ENCODE data around the gene STX5. TPM values are rescaled to one million over a fixed set of nuclear protein-coding genes. Genes with fewer than 3 reads are reported as not detected.

The STX5 gene
- total and polyA plus RNA-seq, 9 of the 15 experiments (the other 6 are each of a cell fraction or from before 2014, with no cell fraction given): 2.8 to 28.6 (median 23.7) TPM

DNA sequence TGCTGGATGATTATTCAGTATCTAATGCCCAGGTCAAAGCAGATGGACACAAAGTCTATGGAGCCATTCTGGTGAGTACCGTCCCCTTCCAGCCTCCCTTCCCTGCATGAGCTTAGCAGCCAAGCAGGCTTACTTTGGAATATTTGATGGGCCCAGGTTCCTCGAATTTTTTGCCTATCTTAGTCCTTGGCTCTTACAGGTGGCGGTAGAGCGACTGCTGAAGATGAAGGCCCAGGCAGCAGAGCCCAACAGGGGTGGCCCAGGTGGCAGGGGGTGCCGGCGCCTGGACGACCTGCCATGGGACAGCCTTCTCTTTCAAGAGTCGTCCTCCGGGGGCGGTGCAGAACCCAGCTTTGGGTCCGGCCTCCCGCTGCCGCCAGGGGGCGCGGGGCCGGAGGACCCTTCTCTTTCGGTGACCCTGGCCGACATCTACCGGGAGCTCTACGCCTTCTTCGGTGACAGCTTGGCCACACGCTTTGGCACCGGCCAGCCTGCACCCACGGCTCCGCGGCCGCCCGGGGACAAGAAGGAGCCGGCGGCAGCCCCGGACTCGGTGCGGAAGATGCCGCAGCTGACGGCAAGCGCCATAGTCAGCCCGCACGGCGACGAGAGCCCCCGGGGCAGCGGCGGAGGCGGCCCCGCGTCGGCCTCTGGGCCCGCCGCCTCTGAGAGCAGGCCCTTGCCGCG is 45.4 kb downstream of the STX5 start (continued):
- TF ChIP-seq ZNF354B (CRISPR knock-in tag; IDR thresholded peaks at IDR 0.05) (no peak), SOX6 (IDR thresholded peaks at IDR 0.05) (0 out of 2 replicates have a peak, but pooled peaks have one; percentile 18), NFIC (IDR thresholded peaks at IDR 0.05) (peak; percentile 12; the same call in 1 of the 2 replicates), SFPQ (IDR thresholded peaks at IDR 0.05; ENCODE audit: low read depth, low read length) (no peak), ETV6 (IDR thresholded peaks at IDR 0.05; ENCODE audit: borderline replicate concordance in 1 of 2, low read depth in 2 of 2, low read length in 1 of 2) (no peak; a peak in 1 of 4 replicates), ETV6 (CRISPR knock-in tag; IDR thresholded peaks at IDR 0.05; ENCODE audit: borderline replicate concordance) (no peak), RFX7 (CRISPR knock-in tag; IDR thresholded peaks at IDR 0.05) (no peak), VEZF1 (CRISPR knock-in tag; IDR thresholded peaks at IDR 0.05) (no peak), KDM1A (IDR thresholded peaks at IDR 0.05) (no peak), BMI1 (IDR thresholded peaks at IDR 0.05; ENCODE audit: low read length) (no peak), ELF2 (CRISPR knock-in tag; IDR thresholded peaks at IDR 0.05) (no peak), PHB (CRISPR knock-in tag; IDR thresholded peaks at IDR 0.05) (peak; percentile 57; the same call in 1 of the 2 replicates), TBP (optimal IDR thresholded peaks at IDR 0.05; ENCODE audit: low read depth, low read length) (peak; percentile 47), ESRRA (IDR thresholded peaks at IDR 0.05; ENCODE audit: borderline replicate concordance, low read depth) (peak; percentile 57), PTRF (tag; IDR thresholded peaks at IDR 0.05) (no peak), NBN (IDR thresholded peaks at IDR 0.05; ENCODE audit: low read depth) (peak; percentile 59), RAD51 (IDR thresholded peaks at IDR 0.05; ENCODE audit: borderline replicate concordance, low read depth) (peak; percentile 15; the same call in 1 of the 2 replicates), MXI1 (IDR thresholded peaks at IDR 0.05; ENCODE audit: low read depth, low read length) (peak; percentile 48)
- TF ChIP-seq, protein P1, sequence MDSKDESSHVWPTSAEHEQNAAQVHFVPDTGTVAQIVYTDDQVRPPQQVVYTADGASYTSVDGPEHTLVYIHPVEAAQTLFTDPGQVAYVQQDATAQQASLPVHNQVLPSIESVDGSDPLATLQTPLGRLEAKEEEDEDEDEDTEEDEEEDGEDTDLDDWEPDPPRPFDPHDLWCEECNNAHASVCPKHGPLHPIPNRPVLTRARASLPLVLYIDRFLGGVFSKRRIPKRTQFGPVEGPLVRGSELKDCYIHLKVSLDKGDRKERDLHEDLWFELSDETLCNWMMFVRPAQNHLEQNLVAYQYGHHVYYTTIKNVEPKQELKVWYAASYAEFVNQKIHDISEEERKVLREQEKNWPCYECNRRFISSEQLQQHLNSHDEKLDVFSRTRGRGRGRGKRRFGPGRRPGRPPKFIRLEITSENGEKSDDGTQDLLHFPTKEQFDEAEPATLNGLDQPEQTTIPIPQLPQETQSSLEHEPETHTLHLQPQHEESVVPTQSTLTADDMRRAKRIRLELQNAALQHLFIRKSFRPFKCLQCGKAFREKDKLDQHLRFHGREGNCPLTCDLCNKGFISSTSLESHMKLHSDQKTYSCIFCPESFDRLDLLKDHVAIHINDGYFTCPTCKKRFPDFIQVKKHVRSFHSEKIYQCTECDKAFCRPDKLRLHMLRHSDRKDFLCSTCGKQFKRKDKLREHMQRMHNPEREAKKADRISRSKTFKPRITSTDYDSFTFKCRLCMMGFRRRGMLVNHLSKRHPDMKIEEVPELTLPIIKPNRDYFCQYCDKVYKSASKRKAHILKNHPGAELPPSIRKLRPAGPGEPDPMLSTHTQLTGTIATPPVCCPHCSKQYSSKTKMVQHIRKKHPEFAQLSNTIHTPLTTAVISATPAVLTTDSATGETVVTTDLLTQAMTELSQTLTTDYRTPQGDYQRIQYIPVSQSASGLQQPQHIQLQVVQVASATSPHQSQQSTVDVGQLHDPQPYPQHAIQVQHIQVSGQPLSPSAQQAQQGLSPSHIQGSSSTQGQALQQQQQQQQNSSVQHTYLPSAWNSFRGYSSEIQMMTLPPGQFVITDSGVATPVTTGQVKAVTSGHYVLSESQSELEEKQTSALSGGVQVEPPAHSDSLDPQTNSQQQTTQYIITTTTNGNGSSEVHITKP (IDR thresholded peaks at IDR 0.05; ENCODE audit: partially characterized antibody): peak; percentile 34
- TF ChIP-seq, protein P2, sequence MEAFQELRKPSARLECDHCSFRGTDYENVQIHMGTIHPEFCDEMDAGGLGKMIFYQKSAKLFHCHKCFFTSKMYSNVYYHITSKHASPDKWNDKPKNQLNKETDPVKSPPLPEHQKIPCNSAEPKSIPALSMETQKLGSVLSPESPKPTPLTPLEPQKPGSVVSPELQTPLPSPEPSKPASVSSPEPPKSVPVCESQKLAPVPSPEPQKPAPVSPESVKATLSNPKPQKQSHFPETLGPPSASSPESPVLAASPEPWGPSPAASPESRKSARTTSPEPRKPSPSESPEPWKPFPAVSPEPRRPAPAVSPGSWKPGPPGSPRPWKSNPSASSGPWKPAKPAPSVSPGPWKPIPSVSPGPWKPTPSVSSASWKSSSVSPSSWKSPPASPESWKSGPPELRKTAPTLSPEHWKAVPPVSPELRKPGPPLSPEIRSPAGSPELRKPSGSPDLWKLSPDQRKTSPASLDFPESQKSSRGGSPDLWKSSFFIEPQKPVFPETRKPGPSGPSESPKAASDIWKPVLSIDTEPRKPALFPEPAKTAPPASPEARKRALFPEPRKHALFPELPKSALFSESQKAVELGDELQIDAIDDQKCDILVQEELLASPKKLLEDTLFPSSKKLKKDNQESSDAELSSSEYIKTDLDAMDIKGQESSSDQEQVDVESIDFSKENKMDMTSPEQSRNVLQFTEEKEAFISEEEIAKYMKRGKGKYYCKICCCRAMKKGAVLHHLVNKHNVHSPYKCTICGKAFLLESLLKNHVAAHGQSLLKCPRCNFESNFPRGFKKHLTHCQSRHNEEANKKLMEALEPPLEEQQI (IDR thresholded peaks at IDR 0.05): no peak

All from K562 (cell line).